Peyer's patch (tissue), 4 donors: ENCODE data around the gene KRTAP10-12. TPM values are rescaled to one million over a fixed set of nuclear protein-coding genes. Genes with fewer than 3 reads are reported as not detected.
A peak's percentile ranks its signal among the peaks of the same experiment; 100 is the strongest.
"Not testable (repeated sequence)": the region's sequence is repeated elsewhere in the genome, so short reads cannot be mapped to it uniquely, and the experiment has no call there.

ENCODE experiments used
- DNase-seq, 3 donors: peaks; one replicate each; pipeline ENCODE4 v3.0.0-alpha.2; 2017 to 2019
- H3K27ac ChIP-seq, 4 donors: fragments of 200-600 bp; sonication (generic); one replicate each; pipeline ENCODE4 v1.5.1; 2016 to 2019
- H3K27me3 ChIP-seq, 2 donors: fragments of 200-600 bp; sonication (generic); one replicate each; pipeline ENCODE4 v1.5.1; 2019
- H3K36me3 ChIP-seq, 3 donors: fragments of 200-600 bp; sonication (generic); one replicate each; pipeline ENCODE4 v1.5.1; 2016 to 2019
- H3K4me1 ChIP-seq, 4 donors: fragments of 200-600 bp; sonication (generic); one replicate each; pipeline ENCODE4 v1.5.1; 2016 to 2019
- H3K4me3 ChIP-seq, 4 donors: fragments of 200-600 bp; sonication (generic); 1 replicate in 3 of 4; 2 replicates in 1 of 4; pipeline ENCODE4 v1.5.1; 2016 to 2019; ENCODE audit warnings: mild to moderate bottlenecking in 1 of 4
- H3K9me3 ChIP-seq, 4 donors: fragments of 200-600 bp; sonication (generic); one replicate each; pipeline ENCODE4 v1.5.1; 2016 to 2019; ENCODE audit warnings: mild to moderate bottlenecking in 1 of 4
- POLR2A ChIP-seq, 2 donors: fragments of 450-650 bp; IDR thresholded peaks; one replicate each; pipeline ENCODE4 v1.5.1; 2017; ENCODE audit warnings: antibody characterized with exemption in 2 of 2, mild to moderate bottlenecking in 2 of 2, moderate library complexity in 2 of 2
- total RNA-seq, 4 donors: library from RNA; depleted of rRNA; stranded (reverse); fragments of >200 nt; gene quantifications; one replicate each; pipeline ENCODE4 v1.1.0, GENCODE V29; 2016
- TF ChIP-seq, protein P1 (sequence below), 6 experiments: fragments of 450-650 bp in 4 of 6; fragments of 200-600 bp in 2 of 6; sonication (generic) in 1 of 6; IDR thresholded peaks; one replicate each; pipeline ENCODE4 v1.5.1; 2017 to 2019; ENCODE audit warnings: antibody characterized with exemption in 6 of 6, mild to moderate bottlenecking in 3 of 6, moderate library complexity in 1 of 6

Gene KRTAP10-12
- total RNA-seq, 4 donors from 2014 or later, result not detected

GRCh38 chr21:44658541-44658910, 38.4 kb upstream of the KRTAP10-12 start:
- Histone ChIP-seq H3K27me3 (no peaks in the 10 kb centered on the region), H3K4me3 (no peak overlapping the region), H3K36me3 (no peaks in the 10 kb centered on the region), H3K27ac (peak overlapping the region; percentile 25 to 82 (median 63)), H3K9me3 (no peaks in the 10 kb centered on the region), H3K4me1 (no peaks in the 10 kb centered on the region)
- DNase-seq, result no peak
- no peak for TF ChIP-seq POLR2A (IDR thresholded peaks at IDR 0.05)
- TF ChIP-seq, protein P1, sequence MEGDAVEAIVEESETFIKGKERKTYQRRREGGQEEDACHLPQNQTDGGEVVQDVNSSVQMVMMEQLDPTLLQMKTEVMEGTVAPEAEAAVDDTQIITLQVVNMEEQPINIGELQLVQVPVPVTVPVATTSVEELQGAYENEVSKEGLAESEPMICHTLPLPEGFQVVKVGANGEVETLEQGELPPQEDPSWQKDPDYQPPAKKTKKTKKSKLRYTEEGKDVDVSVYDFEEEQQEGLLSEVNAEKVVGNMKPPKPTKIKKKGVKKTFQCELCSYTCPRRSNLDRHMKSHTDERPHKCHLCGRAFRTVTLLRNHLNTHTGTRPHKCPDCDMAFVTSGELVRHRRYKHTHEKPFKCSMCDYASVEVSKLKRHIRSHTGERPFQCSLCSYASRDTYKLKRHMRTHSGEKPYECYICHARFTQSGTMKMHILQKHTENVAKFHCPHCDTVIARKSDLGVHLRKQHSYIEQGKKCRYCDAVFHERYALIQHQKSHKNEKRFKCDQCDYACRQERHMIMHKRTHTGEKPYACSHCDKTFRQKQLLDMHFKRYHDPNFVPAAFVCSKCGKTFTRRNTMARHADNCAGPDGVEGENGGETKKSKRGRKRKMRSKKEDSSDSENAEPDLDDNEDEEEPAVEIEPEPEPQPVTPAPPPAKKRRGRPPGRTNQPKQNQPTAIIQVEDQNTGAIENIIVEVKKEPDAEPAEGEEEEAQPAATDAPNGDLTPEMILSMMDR (IDR thresholded peaks at IDR 0.05), result no peak

GRCh38 chr21:44658913-44659595, 37.9 kb upstream of the KRTAP10-12 start:
- Histone ChIP-seq H3K36me3 (no peaks in the 10 kb centered on the region), H3K4me1 (no peaks in the 10 kb centered on the region), H3K9me3 (no peaks in the 10 kb centered on the region), H3K27me3 (no peaks in the 10 kb centered on the region), H3K27ac (peak overlapping the region in 3 of 4 donors; percentile 25 to 82 (median 59)), H3K4me3 (no peak overlapping the region)
- no peak for DNase-seq
- TF ChIP-seq POLR2A (IDR thresholded peaks at IDR 0.05), result no peak
- TF ChIP-seq, protein P1 (IDR thresholded peaks at IDR 0.05), result no peak

DNA sequence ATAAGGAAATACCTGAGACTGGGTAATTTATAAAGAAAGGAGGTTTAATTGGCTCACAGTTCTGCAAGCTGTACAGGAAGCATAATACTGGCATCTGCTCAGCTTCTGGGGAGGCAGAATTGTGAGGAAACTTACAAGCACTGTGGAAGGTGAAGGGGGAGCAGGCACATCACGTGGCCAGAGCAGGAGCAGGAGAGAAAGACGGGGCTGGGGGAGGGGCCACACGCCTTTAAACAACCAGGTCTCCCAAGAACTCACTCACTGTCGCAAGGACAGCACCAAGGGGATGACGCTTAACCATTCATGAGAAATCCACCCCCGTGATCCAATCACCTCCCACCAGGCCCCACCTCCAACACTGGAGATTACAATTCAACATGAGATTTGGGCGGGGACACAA, 35.4 kb upstream of the KRTAP10-12 start:
- DNase-seq, H3K27me3 ChIP-seq, H3K4me1 ChIP-seq, H3K27ac ChIP-seq, H3K9me3 ChIP-seq, H3K4me3 ChIP-seq, H3K36me3 ChIP-seq: not testable (repeated sequence)

GRCh38 chr21:44664691-44665090, 32.3 kb upstream of the KRTAP10-12 start:
- Histone ChIP-seq H3K4me1 (no peaks in the 10 kb centered on the region), H3K4me3 (no peak overlapping the region), H3K27ac (no peak overlapping the region), H3K9me3 (no peaks in the 10 kb centered on the region), H3K36me3 (no peaks in the 10 kb centered on the region), H3K27me3 (no peaks in the 10 kb centered on the region)
- TF ChIP-seq POLR2A (IDR thresholded peaks at IDR 0.05), result no peak
- TF ChIP-seq, protein P1 (IDR thresholded peaks at IDR 0.05), result no peak
- no peak for DNase-seq

GRCh38 chr21:44666401-44667320, 30.3 kb upstream of the KRTAP10-12 start, which contains the start of gene KRTAP12-2:
KRTAP12-2 (minus strand) TSS chr21:44666927; CDS start chr21:44666886, 41 bp downstream.
- no peak within 1 kb of the TSS for H3K4me3 ChIP-seq
- no peak for DNase-seq
- H3K27ac ChIP-seq, result no peak within 1 kb of the TSS
- H3K36me3 ChIP-seq, result no peaks in the 10 kb centered on the region
- no peaks in the 10 kb centered on the region for H3K27me3 ChIP-seq
- H3K9me3 ChIP-seq, result peaks cover 0 to 8% (median 2%) of the 10 kb centered on the region in 4 donors
- no peaks in the 10 kb centered on the region for H3K4me1 ChIP-seq
- TF ChIP-seq, protein P1 (IDR thresholded peaks at IDR 0.05), result no peak
- TF ChIP-seq POLR2A (IDR thresholded peaks at IDR 0.05), result no peak

DNA sequence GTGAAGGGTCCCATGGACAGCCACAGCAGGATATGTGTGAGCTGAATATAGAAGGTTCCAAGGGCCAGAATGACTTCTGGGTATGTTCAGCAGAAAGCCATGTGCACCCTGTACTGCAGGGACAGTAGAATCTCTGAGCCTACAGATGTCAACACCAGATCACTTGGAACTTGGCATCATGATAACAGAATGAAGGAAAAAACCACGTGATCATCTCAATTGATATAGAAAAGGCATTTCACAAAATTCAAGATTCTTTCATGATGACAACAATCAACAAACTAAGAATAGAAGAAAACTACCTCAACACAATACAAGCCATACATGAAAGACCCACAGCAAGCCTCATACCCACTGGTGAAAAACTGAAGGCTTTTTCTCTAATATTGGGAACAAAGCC, 29.4 kb upstream of the KRTAP10-12 start:
- no peaks in the 10 kb centered on the region for H3K4me1 ChIP-seq
- TF ChIP-seq, protein P1 (IDR thresholded peaks at IDR 0.05), result no peak
- no peak for TF ChIP-seq POLR2A (IDR thresholded peaks at IDR 0.05)
- no peak overlapping the region for H3K4me3 ChIP-seq
- no peaks in the 10 kb centered on the region for H3K36me3 ChIP-seq
- DNase-seq, result no peak
- peaks cover 0 to 15% (median 4%) of the 10 kb centered on the region in 4 donors for H3K9me3 ChIP-seq
- H3K27me3 ChIP-seq, result no peaks in the 10 kb centered on the region
- H3K27ac ChIP-seq, result no peak overlapping the region
